HCT116 (cell line): ENCODE data around the gene ARHGEF18. TPM values are rescaled to one million over a fixed set of nuclear protein-coding genes. Genes with fewer than 3 reads are reported as not detected.

Source experiments
- ATAC-seq: fragments of 200-7000 bp; cut with Tn5 transposase; 2 replicates; pipeline ENCODE4 v1.9.1; 2020; ENCODE audit warnings: mild to moderate bottlenecking, moderate library complexity
- BruUV-seq: library from RNA; stranded (reverse); fragments of 400-500 nt; replicated peaks from 2 replicates; lab custom pipeline; 2021; lab: Mats Ljungman, UMichigan
- CTCF ChIA-PET: fragments of 300-600 bp; sonication (Branson Sonifier 250); formaldehyde crosslinking; loops from one replicate; lab custom pipeline; 2021; ENCODE audit warnings: antibody characterized with exemption; lab: Charles Lee
- POLR2A ChIA-PET: fragments of 300-600, 350-600 bp; sonication (Branson Sonifier 250); formaldehyde crosslinking; loops from one replicate; lab custom pipeline; 2021; ENCODE audit warnings: antibody characterized with exemption; lab: Charles Lee
- RAD21 ChIA-PET, 2 experiments: fragments of 300-600 bp; sonication (Branson Sonifier 250); formaldehyde crosslinking; loops; one replicate each; lab custom pipeline; 2023; ENCODE audit warnings: low total read pairs in 2 of 2; ENCODE audit not compliant: uncharacterized antibody in 2 of 2, unreplicated experiment in 2 of 2, low non-redundant PET in 1 of 2; lab: Charles Lee
- DNase-seq: peaks from one replicate; pipeline ENCODE4 v3.0.0-alpha.2; 2010; ENCODE audit warnings: low read depth, low spot score
- H2AFZ ChIP-seq: fragments of 200-600 bp; shearing (Covaris generic), sonication (generic); 2 replicates; pipeline ENCODE4 v1.6.1; 2017; ENCODE audit warnings: low read depth, mixed run types, mixed read lengths, antibody characterized with exemption, low read length; ENCODE audit not compliant: poor library complexity, severe bottlenecking
- H3K27ac ChIP-seq: 2 replicates; pipeline ENCODE4 v1.5.1; 2012; ENCODE audit warnings: low read depth, low read length
- H3K27me3 ChIP-seq: fragments of 200-600 bp; sonication (generic); 2 replicates; pipeline ENCODE4 v1.6.1; 2016; ENCODE audit warnings: mixed run types, low read length, mixed read lengths; ENCODE audit not compliant: insufficient read depth
- H3K36me3 ChIP-seq, 2 experiments: fragments of 200-500 bp in 1 of 2; fragments of 200-600 bp in 1 of 2; sonication (Bioruptor generic) in 1 of 2; sonication (generic) in 1 of 2; 2 replicates each; pipeline versions ENCODE4 v1.5.1 to v1.6.1; 2014 to 2016; ENCODE audit warnings: low read length in 2 of 2, inconsistent platforms in 1 of 2, mixed read lengths in 1 of 2, mixed run types in 1 of 2; ENCODE audit not compliant: insufficient read depth in 2 of 2, control insufficient read depth in 1 of 2
- H3K4me1 ChIP-seq, 2 experiments: fragments of 200-600 bp in 1 of 2; sonication (generic) in 1 of 2; 2 replicates each; pipeline versions ENCODE4 v1.5.1 to v1.6.1; 2012 to 2017; ENCODE audit warnings: low read length in 2 of 2, inconsistent platforms in 1 of 2, mild to moderate bottlenecking in 1 of 2, mixed read lengths in 1 of 2, mixed run types in 1 of 2, moderate library complexity in 1 of 2; ENCODE audit not compliant: insufficient read depth in 2 of 2, control insufficient read depth in 1 of 2
- H3K4me2 ChIP-seq: fragments of 200-600 bp; sonication (generic); 2 replicates; pipeline ENCODE4 v1.6.1; 2017; ENCODE audit warnings: mixed run types, low read length, mixed read lengths
- H3K4me3 ChIP-seq, 2 experiments: fragments of 200-600 bp in 1 of 2; sonication (generic) in 1 of 2; replicated peaks in 1 of 2; 2 replicates each; pipeline ENCODE4 v1.5.1; 2011 to 2016; ENCODE audit warnings: low read length in 2 of 2, control low read depth in 1 of 2, low read depth in 1 of 2, mild to moderate bottlenecking in 1 of 2, mixed read lengths in 1 of 2, mixed run types in 1 of 2
- H3K79me2 ChIP-seq: fragments of 200-600 bp; sonication (generic); 2 replicates; pipeline ENCODE4 v1.6.1; 2017; ENCODE audit warnings: mild to moderate bottlenecking, mixed run types, low read length, moderate library complexity, mixed read lengths; ENCODE audit not compliant: insufficient read depth
- H3K9ac ChIP-seq: fragments of 200-600 bp; sonication (generic); 2 replicates; pipeline ENCODE4 v1.6.1; 2016; ENCODE audit warnings: low read length, mixed read lengths
- H3K9me2 ChIP-seq: fragments of 200-600 bp; sonication (generic), shearing (Covaris generic); 2 replicates; pipeline ENCODE4 v1.6.1; 2017; ENCODE audit warnings: mixed run types, mild to moderate bottlenecking, moderate library complexity; ENCODE audit not compliant: insufficient read depth
- H3K9me3 ChIP-seq, 2 experiments: fragments of 200-500 bp in 1 of 2; fragments of 200-600 bp in 1 of 2; sonication (Bioruptor generic) in 1 of 2; sonication (generic) in 1 of 2; 2 replicates each; pipeline ENCODE4 v1.6.1; 2014 to 2017; ENCODE audit warnings: low read length in 2 of 2, mixed read lengths in 2 of 2, inconsistent platforms in 1 of 2, low read depth in 1 of 2, mild to moderate bottlenecking in 1 of 2, mixed run types in 1 of 2, moderate library complexity in 1 of 2; ENCODE audit not compliant: control insufficient read depth in 1 of 2, insufficient read depth in 1 of 2
- H4K20me1 ChIP-seq: fragments of 200-600 bp; sonication (generic), shearing (Covaris generic); 2 replicates; pipeline ENCODE4 v1.6.1; 2017; ENCODE audit warnings: mixed run types, mild to moderate bottlenecking, moderate library complexity; ENCODE audit not compliant: insufficient read depth
- CTCF ChIP-seq, 3 experiments: fragments of 200-600 bp in 1 of 3; sonication (generic) in 1 of 3; IDR thresholded peaks in 2 of 3; conservative IDR thresholded peaks in 1 of 3; 2 replicates each; pipeline ENCODE4 v1.5.1; 2012 to 2017; ENCODE audit warnings: low read depth in 2 of 3, low read length in 2 of 3, antibody characterized with exemption in 1 of 3, borderline replicate concordance in 1 of 3, control low read depth in 1 of 3, mild to moderate bottlenecking in 1 of 3, mixed read lengths in 1 of 3, mixed run types in 1 of 3, moderate library complexity in 1 of 3; ENCODE audit not compliant: insufficient read depth in 1 of 3
- EGR1 ChIP-seq: IDR thresholded peaks from 2 replicates; pipeline ENCODE4 v1.6.1; 2012; ENCODE audit warnings: low read depth
- ELF1 ChIP-seq: IDR thresholded peaks from 2 replicates; pipeline ENCODE4 v1.6.1; 2012; ENCODE audit warnings: low read depth, borderline replicate concordance
- EZH2phosphoT487 ChIP-seq: fragments of 200-600 bp; IDR thresholded peaks from 2 replicates; pipeline ENCODE4 v1.6.1; 2018; ENCODE audit warnings: antibody characterized with exemption, borderline replicate concordance
- FOSL1 ChIP-seq: IDR thresholded peaks from 2 replicates; pipeline ENCODE4 v1.6.1; 2012; ENCODE audit warnings: low read depth
- JUND ChIP-seq: IDR thresholded peaks from 2 replicates; pipeline ENCODE4 v1.6.1; 2012
- MAX ChIP-seq: IDR thresholded peaks from 2 replicates; pipeline ENCODE4 v1.6.1; 2012
- POLR2A ChIP-seq: IDR thresholded peaks from 2 replicates; pipeline ENCODE4 v1.7.0; 2011; ENCODE audit warnings: borderline replicate concordance; ENCODE audit not compliant: insufficient read depth, insufficient read length; ENCODE audit errors: extremely low read depth
- POLR2AphosphoS5 ChIP-seq: IDR thresholded peaks from 2 replicates; pipeline ENCODE4 v1.6.1; 2011; ENCODE audit warnings: mild to moderate bottlenecking, low read depth, low read length, moderate library complexity
- RAD21 ChIP-seq: IDR thresholded peaks from 2 replicates; pipeline ENCODE4 v1.6.1; 2012; ENCODE audit warnings: low read depth, mild to moderate bottlenecking
- REST ChIP-seq: IDR thresholded peaks from 2 replicates; pipeline ENCODE4 v1.6.1; 2012; ENCODE audit warnings: low read depth
- SIN3A ChIP-seq: IDR thresholded peaks from 2 replicates; pipeline ENCODE4 v1.6.1; 2012; ENCODE audit warnings: low read depth
- SRF ChIP-seq: IDR thresholded peaks from 2 replicates; pipeline ENCODE4 v1.6.1; 2012; ENCODE audit warnings: low read depth
- TCF7L2 ChIP-seq: IDR thresholded peaks from 2 replicates; pipeline ENCODE4 v1.7.0; 2011; ENCODE audit warnings: borderline replicate concordance, inconsistent platforms; ENCODE audit not compliant: insufficient read depth, insufficient read length; ENCODE audit errors: extremely low read depth
- ZBTB33 ChIP-seq: IDR thresholded peaks from 2 replicates; pipeline ENCODE4 v1.6.1; 2011; ENCODE audit warnings: mild to moderate bottlenecking, low read length, moderate library complexity; ENCODE audit not compliant: insufficient replicate concordance; ENCODE audit errors: extremely low read depth
- intact Hi-C: fragments of 100-400 bp; cut with micrococcal nuclease; formaldehyde crosslinking; loops from 2 replicates; pipeline ENCODE4 v1.10.0; 2022
- total RNA-seq: library from RNA; stranded (reverse); gene quantifications from one replicate; pipeline ENCODE4 v1.2.1, GENCODE V29; 2021; ENCODE audit not compliant: unreplicated experiment

ARHGEF18 gene
- total RNA-seq, 1 experiment from 2014 or later: 32.2 TPM

- ATAC-seq (no peak), DNase-seq (no peak)
- Histone ChIP-seq H3K4me1 (no peaks in the 10 kb centered on the region), H3K4me3 (no peak overlapping the region), H2AFZ (no peak overlapping the region), H3K9ac (no peak overlapping the region), H3K27ac (no peak overlapping the region), H3K36me3 (no peaks in the 10 kb centered on the region), H4K20me1 (no peaks in the 10 kb centered on the region), H3K9me3 (no peaks in the 10 kb centered on the region), H3K27me3 (0 out of 2 replicates have a peak, but pooled peaks cover 2% of the 10 kb centered on the region), H3K4me2 (no peak overlapping the region), H3K79me2 (no peaks in the 10 kb centered on the region), H3K9me2 (no peaks in the 10 kb centered on the region)
- ChIA-PET POLR2A (no interaction called here), CTCF (no interaction called here), RAD21 (no interaction called here)
- TF ChIP-seq REST: no peak
- TF ChIP-seq CTCF (IDR thresholded peaks at IDR 0.05 in 2 of 3, conservative IDR thresholded peaks at IDR 0.05 in 1 of 3; ENCODE audit: borderline replicate concordance in 1 of 3, insufficient read depth in 1 of 3, low read depth in 2 of 3, low read length in 2 of 3): no peak
- no peak for TF ChIP-seq ZBTB33
- TF ChIP-seq SIN3A: no peak
- TF ChIP-seq JUND: no peak
- no peak for TF ChIP-seq MAX
- TF ChIP-seq FOSL1: no peak
- no peak for TF ChIP-seq EZH2phosphoT487
- no peak for TF ChIP-seq POLR2AphosphoS5
- TF ChIP-seq EGR1: no peak
- TF ChIP-seq TCF7L2: no peak
- TF ChIP-seq ELF1: no peak
- TF ChIP-seq RAD21: no peak
- no peak for TF ChIP-seq POLR2A
- no peak for TF ChIP-seq SRF
- BruUV-seq: no TSS peak
- intact Hi-C loops: no loop called here
Observed at GRCh38 chr19:7303470-7303869, 45.3 kb upstream of the ARHGEF18 start.
